GM12864 (cell line): Measurements from ENCODE around the gene FAM229B.

ENCODE experiments used
- DNase-seq: peaks from one replicate; pipeline ENCODE4 v3.0.0-alpha.2; 2011; ENCODE audit warnings: low read depth
- H3K4me3 ChIP-seq: 2 replicates; pipeline ENCODE4 v1.5.1; 2011; ENCODE audit warnings: mild to moderate bottlenecking, low read depth, low read length, control low read depth
- CTCF ChIP-seq: IDR thresholded peaks from 2 replicates; pipeline ENCODE4 v1.5.1; 2011; ENCODE audit warnings: low read depth, mild to moderate bottlenecking, moderate library complexity, low read length, control low read depth, inconsistent platforms; ENCODE audit errors: missing control alignments

Gene FAM229B

GRCh38 chr6:112118034-112118433 is 30.6 kb downstream of the FAM229B start:
- no peak for TF ChIP-seq CTCF
- DNase-seq = no peak
- H3K4me3 ChIP-seq = no peak overlapping the region

GRCh38 chr6:112122756-112123155 is 35.4 kb downstream of the FAM229B start:
- no peak for DNase-seq
- H3K4me3 ChIP-seq = no peak overlapping the region
- no peak for TF ChIP-seq CTCF

- TF ChIP-seq CTCF = no peak
- no peak overlapping the region for H3K4me3 ChIP-seq
These were observed 36.6 kb downstream of the FAM229B start for GRCh38 chr6:112123982-112124381.

GRCh38 chr6:112128208-112128607 is 40.8 kb downstream of the FAM229B start:
- no peak overlapping the region for H3K4me3 ChIP-seq
- no peak for DNase-seq
- TF ChIP-seq CTCF = no peak

More at GRCh38 chr6:112123982-112124381, 36.6 kb downstream of the FAM229B start:
- DNase-seq = no peak

GRCh38 chr6:112130878-112131277 is 43.5 kb downstream of the FAM229B start:
- DNase-seq = no peak
- no peak overlapping the region for H3K4me3 ChIP-seq
- no peak for TF ChIP-seq CTCF

- TF ChIP-seq CTCF = no peak
- DNase-seq = no peak
- H3K4me3 ChIP-seq = no peak overlapping the region
These were observed 51.7 kb downstream of the FAM229B start for GRCh38 chr6:112139052-112139451.

GRCh38 chr6:112141707-112142106 is 54.3 kb downstream of the FAM229B start:
- no peak for DNase-seq
- no peak for TF ChIP-seq CTCF
- H3K4me3 ChIP-seq = no peak overlapping the region
